ENCODE results near the gene PPM1J. TPM values are rescaled to one million over a fixed set of nuclear protein-coding genes. Genes with fewer than 3 reads are reported as not detected.

PPM1J gene
- total and polyA plus RNA-seq, 9 of the 15 experiments (the other 6 are each of a cell fraction or from before 2014, with no cell fraction given) = 0.25 to 10.5 (median 4.2) TPM

- TF ChIP-seq, protein P1, sequence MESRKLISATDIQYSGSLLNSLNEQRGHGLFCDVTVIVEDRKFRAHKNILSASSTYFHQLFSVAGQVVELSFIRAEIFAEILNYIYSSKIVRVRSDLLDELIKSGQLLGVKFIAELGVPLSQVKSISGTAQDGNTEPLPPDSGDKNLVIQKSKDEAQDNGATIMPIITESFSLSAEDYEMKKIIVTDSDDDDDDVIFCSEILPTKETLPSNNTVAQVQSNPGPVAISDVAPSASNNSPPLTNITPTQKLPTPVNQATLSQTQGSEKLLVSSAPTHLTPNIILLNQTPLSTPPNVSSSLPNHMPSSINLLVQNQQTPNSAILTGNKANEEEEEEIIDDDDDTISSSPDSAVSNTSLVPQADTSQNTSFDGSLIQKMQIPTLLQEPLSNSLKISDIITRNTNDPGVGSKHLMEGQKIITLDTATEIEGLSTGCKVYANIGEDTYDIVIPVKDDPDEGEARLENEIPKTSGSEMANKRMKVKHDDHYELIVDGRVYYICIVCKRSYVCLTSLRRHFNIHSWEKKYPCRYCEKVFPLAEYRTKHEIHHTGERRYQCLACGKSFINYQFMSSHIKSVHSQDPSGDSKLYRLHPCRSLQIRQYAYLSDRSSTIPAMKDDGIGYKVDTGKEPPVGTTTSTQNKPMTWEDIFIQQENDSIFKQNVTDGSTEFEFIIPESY (CRISPR knock-in tag; IDR thresholded peaks at IDR 0.05) = 0 out of 2 replicates have a peak, but pooled peaks have one; percentile 37
- TF ChIP-seq XRCC4 (IDR thresholded peaks at IDR 0.05; ENCODE audit: extremely low read depth, insufficient read depth, insufficient read length) (no peak), THRAP3 (IDR thresholded peaks at IDR 0.05; ENCODE audit: borderline replicate concordance) (0 out of 2 replicates have a peak, but pooled peaks have one; percentile 82), OTX1 (CRISPR knock-in tag; IDR thresholded peaks at IDR 0.05) (0 out of 2 replicates have a peak, but pooled peaks have one; percentile 47), POLR2AphosphoS5 (IDR thresholded peaks at IDR 0.05; ENCODE audit: control insufficient read depth, insufficient read depth, low read depth, low read length) (no peak), FOSL1 (tag; conservative IDR thresholded peaks at IDR 0.05) (no peak), ZC3H4 (CRISPR knock-in tag; IDR thresholded peaks at IDR 0.05; ENCODE audit: borderline replicate concordance) (no peak), XRCC5 (IDR thresholded peaks at IDR 0.05; ENCODE audit: low read depth, low read length) (peak; percentile 91), NRF1 (conservative IDR thresholded peaks at IDR 0.05 in 1 of 2, IDR thresholded peaks at IDR 0.05 in 1 of 2) (no peak), STAG1 (CRISPR knock-in tag; IDR thresholded peaks at IDR 0.05; ENCODE audit: borderline replicate concordance) (peak; percentile 100), NR1H2 (CRISPR knock-in tag; IDR thresholded peaks at IDR 0.05) (no peak), ZNF561 (CRISPR knock-in tag; conservative IDR thresholded peaks at IDR 0.05) (no peak), ZNF717 (CRISPR knock-in tag; IDR thresholded peaks at IDR 0.05) (no peak), EP400 (IDR thresholded peaks at IDR 0.05) (no peak), RBM15 (IDR thresholded peaks at IDR 0.05; ENCODE audit: insufficient read depth, low read length) (no peak), NFXL1 (CRISPR knock-in tag; IDR thresholded peaks at IDR 0.05) (no peak), ZNF407 (IDR thresholded peaks at IDR 0.05; ENCODE audit: low read depth) (no peak)
- TF ChIP-seq, protein P2, sequence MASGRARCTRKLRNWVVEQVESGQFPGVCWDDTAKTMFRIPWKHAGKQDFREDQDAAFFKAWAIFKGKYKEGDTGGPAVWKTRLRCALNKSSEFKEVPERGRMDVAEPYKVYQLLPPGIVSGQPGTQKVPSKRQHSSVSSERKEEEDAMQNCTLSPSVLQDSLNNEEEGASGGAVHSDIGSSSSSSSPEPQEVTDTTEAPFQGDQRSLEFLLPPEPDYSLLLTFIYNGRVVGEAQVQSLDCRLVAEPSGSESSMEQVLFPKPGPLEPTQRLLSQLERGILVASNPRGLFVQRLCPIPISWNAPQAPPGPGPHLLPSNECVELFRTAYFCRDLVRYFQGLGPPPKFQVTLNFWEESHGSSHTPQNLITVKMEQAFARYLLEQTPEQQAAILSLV (tag; IDR thresholded peaks at IDR 0.05) = 0 out of 2 replicates have a peak, but pooled peaks have one; percentile 14
Measured at GRCh38 chr1:112716133-112716720, 1.1 kb upstream of the PPM1J start (continued).
